ENCODE measurements around the gene KRT24. TPM values are rescaled to one million over a fixed set of nuclear protein-coding genes. Genes with fewer than 3 reads are reported as not detected.

Gene KRT24
- total and polyA plus RNA-seq, 4 donors: not detected

- Histone ChIP-seq H3K27me3 (ENCODE audit: control insufficient read depth in 4 of 4, insufficient read depth in 4 of 4, low read length in 3 of 4) (no peaks in the 10 kb centered on the region), H3K9me3 (ENCODE audit: control insufficient read depth in 4 of 4, low read length in 3 of 4) (no peaks in the 10 kb centered on the region), H3K27ac (ENCODE audit: low read depth in 1 of 2, low read length in 2 of 2) (no peak overlapping the region), H3K4me1 (ENCODE audit: control insufficient read depth in 4 of 4, insufficient read depth in 4 of 4, low read length in 3 of 4) (peaks cover 0 to 13% (median 12%) of the 10 kb centered on the region in 4 donors), H3K36me3 (ENCODE audit: control insufficient read depth in 4 of 4, insufficient read depth in 3 of 4, low read depth in 1 of 4, low read length in 3 of 4) (no peaks in the 10 kb centered on the region), H3K9ac (ENCODE audit: low read depth in 1 of 2, low read length in 2 of 2) (no peak overlapping the region), H3K4me3 (ENCODE audit: low read depth in 1 of 3, low read length in 3 of 3) (no peak overlapping the region)
- DNase-seq (ENCODE audit: low spot score): no peak
- WGBS: 87% methylated on average over 2 of the region's 2 CpGs
- no peak for TF ChIP-seq REST (IDR thresholded peaks at IDR 0.05)
- TF ChIP-seq, protein P1, sequence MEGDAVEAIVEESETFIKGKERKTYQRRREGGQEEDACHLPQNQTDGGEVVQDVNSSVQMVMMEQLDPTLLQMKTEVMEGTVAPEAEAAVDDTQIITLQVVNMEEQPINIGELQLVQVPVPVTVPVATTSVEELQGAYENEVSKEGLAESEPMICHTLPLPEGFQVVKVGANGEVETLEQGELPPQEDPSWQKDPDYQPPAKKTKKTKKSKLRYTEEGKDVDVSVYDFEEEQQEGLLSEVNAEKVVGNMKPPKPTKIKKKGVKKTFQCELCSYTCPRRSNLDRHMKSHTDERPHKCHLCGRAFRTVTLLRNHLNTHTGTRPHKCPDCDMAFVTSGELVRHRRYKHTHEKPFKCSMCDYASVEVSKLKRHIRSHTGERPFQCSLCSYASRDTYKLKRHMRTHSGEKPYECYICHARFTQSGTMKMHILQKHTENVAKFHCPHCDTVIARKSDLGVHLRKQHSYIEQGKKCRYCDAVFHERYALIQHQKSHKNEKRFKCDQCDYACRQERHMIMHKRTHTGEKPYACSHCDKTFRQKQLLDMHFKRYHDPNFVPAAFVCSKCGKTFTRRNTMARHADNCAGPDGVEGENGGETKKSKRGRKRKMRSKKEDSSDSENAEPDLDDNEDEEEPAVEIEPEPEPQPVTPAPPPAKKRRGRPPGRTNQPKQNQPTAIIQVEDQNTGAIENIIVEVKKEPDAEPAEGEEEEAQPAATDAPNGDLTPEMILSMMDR (IDR thresholded peaks at IDR 0.05; ENCODE audit: low read depth, low read length, missing input control): no peak
- TF ChIP-seq NR2F2 (IDR thresholded peaks at IDR 0.05): no peak
- no peak for TF ChIP-seq HNF4G (IDR thresholded peaks at IDR 0.05)
- no peak for TF ChIP-seq FOXA1 (IDR thresholded peaks at IDR 0.05)
- TF ChIP-seq HNF4A (conservative IDR thresholded peaks at IDR 0.05): no peak
- TF ChIP-seq GABPA (IDR thresholded peaks at IDR 0.05 in 1 of 2, conservative IDR thresholded peaks at IDR 0.05 in 1 of 2): no peak
- no peak for TF ChIP-seq RXRA (IDR thresholded peaks at IDR 0.05)
- no peak for TF ChIP-seq EGR1 (IDR thresholded peaks at IDR 0.05; ENCODE audit: low read depth in 2 of 2)
- TF ChIP-seq FOXA2 (IDR thresholded peaks at IDR 0.05): no peak
- TF ChIP-seq, protein P2, sequence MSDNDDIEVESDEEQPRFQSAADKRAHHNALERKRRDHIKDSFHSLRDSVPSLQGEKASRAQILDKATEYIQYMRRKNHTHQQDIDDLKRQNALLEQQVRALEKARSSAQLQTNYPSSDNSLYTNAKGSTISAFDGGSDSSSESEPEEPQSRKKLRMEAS (IDR thresholded peaks at IDR 0.05): no peak
- TF ChIP-seq JUND (IDR thresholded peaks at IDR 0.05): no peak
- TF ChIP-seq YY1 (IDR thresholded peaks at IDR 0.05): no peak
- TF ChIP-seq, protein P3, sequence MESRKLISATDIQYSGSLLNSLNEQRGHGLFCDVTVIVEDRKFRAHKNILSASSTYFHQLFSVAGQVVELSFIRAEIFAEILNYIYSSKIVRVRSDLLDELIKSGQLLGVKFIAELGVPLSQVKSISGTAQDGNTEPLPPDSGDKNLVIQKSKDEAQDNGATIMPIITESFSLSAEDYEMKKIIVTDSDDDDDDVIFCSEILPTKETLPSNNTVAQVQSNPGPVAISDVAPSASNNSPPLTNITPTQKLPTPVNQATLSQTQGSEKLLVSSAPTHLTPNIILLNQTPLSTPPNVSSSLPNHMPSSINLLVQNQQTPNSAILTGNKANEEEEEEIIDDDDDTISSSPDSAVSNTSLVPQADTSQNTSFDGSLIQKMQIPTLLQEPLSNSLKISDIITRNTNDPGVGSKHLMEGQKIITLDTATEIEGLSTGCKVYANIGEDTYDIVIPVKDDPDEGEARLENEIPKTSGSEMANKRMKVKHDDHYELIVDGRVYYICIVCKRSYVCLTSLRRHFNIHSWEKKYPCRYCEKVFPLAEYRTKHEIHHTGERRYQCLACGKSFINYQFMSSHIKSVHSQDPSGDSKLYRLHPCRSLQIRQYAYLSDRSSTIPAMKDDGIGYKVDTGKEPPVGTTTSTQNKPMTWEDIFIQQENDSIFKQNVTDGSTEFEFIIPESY (IDR thresholded peaks at IDR 0.05): no peak
- no peak for TF ChIP-seq SP1 (IDR thresholded peaks at IDR 0.05)
- TF ChIP-seq, protein P4, sequence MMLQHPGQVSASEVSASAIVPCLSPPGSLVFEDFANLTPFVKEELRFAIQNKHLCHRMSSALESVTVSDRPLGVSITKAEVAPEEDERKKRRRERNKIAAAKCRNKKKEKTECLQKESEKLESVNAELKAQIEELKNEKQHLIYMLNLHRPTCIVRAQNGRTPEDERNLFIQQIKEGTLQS (IDR thresholded peaks at IDR 0.05): no peak
- TF ChIP-seq TAF1 (conservative IDR thresholded peaks at IDR 0.05): no peak
- TF ChIP-seq RAD21 (IDR thresholded peaks at IDR 0.05): no peak
These were observed 24.0 kb downstream of the KRT24 start for GRCh38 chr17:40679523-40679907.
